Transverse colon (tissue), 4 donors: ENCODE measurements around the gene NPS.

Experiments
- CTCF ChIP-seq, 5 experiments: fragments of 200-600 bp in 3 of 5; fragments of 450-650 bp in 2 of 5; sonication (generic) in 3 of 5; IDR thresholded peaks; 1 replicate in 2 of 5; 2 replicates in 3 of 5; pipeline ENCODE4 v1.5.1; 2016 to 2017; ENCODE audit warnings: antibody characterized with exemption in 5 of 5, inconsistent platforms in 3 of 5, mild to moderate bottlenecking in 2 of 5, moderate library complexity in 1 of 5
- POLR2A ChIP-seq: fragments of 450-650 bp; IDR thresholded peaks from one replicate; pipeline ENCODE4 v1.6.1; 2016; ENCODE audit warnings: antibody characterized with exemption, mild to moderate bottlenecking, moderate library complexity
- POLR2AphosphoS5 ChIP-seq, 3 donors: sonication (generic); formaldehyde crosslinking; IDR thresholded peaks; one replicate each; pipeline ENCODE4 v1.6.1; 2016; ENCODE audit warnings: antibody characterized with exemption in 3 of 3

DNA sequence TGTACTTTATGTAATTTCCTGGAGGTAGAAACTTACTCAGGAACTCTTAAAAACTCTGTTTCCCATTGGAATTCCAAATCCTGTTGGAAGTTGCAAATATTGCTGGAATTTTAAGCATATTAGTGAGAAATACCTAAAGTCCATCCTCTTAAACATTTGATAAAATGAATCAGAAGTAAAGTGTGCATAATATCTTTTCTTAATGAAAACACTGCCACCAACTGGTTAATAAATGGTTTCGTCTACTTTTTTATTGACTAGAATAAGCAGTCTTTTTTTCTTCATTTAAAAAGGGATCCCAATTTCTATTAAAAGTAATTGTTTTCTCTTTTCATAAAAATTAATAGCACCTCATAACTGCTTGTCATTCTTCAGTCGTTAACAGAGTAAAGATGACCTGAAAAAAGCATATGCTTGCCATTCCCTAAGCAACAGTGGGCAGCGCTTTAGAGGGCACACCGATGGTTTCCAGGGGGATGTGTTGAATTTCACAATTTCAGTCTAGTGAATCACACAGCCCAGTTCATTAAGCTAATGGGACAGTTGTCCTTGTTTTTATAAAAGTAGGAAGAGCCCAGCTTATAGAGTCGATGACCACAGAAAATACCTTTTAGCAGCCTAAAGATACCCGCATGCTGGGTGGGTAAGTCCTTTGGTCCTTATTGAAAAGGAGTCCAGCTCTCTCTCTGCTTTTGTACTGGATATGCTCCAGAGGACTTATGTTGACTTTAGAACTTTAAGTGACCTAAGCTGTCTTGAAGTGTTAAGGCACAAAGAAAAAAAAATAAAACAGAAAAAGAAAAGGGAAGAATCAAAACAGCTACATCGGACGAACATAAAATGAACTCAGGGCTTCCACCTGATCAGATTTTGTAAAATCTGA lies 28.5 kb downstream of the NPS start:
- no peak for TF ChIP-seq POLR2A
- no peak for TF ChIP-seq CTCF (IDR thresholded peaks at IDR 0.05)
- no peak for TF ChIP-seq POLR2AphosphoS5 (IDR thresholded peaks at IDR 0.05)
